Measurements from ENCODE around the gene CRYBG2. TPM values are rescaled to one million over a fixed set of nuclear protein-coding genes. Genes with fewer than 3 reads are reported as not detected.
"Not testable (repeated sequence)": the region's sequence is repeated elsewhere in the genome, so short reads cannot be mapped to it uniquely, and the experiment has no call there.

CRYBG2 gene
- total RNA-seq, 1 donor from 2014 or later, result 15.4 TPM

GRCh38 chr1:26320896-26321295 lies 33.0 kb downstream of the CRYBG2 start:
- no peak for DNase-seq

- DNase-seq, result no peak
Observed at GRCh38 chr1:26318338-26319064, 35.4 kb downstream of the CRYBG2 start.

DNA sequence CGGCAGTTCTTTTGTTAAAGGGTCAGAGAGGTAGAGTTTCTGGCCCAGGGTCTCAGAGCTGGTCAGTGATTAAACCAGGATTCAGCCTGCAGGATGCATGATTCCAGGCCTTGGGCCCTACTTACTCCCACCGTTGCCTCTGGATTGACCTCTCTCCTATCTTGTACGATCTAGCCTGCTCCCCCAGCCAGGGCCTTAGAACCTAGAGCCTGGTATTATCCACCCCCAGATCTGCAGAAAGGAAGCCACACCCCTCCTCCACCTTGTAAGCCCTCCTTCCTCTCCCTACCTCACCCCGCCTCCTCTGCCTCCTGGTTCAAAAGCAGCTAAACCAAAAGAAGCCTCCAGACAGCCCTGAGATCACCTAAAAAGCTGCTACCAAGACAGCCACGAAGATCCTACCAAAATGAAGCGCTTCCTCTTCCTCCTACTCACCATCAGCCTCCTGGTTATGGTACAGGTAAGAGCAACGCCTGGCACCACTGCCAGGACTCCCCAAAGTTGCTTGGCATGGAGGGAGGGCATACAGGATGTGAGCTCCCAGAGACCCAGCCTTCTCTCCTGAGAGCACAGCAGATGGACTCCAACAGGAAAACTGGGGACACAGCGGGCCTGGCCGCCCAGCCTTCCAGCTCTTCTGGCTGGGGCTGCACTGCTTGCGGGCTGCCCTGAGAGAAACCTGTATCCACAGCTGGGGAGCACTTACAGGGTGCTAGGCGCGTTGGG lies 36.2 kb downstream of the CRYBG2 start, which contains the start of gene CD52:
Gene CD52, plus strand, starts transcription at position 347 of the 726 bp plus-strand sequence. Its CDS starts 60 bp downstream, at position 407.
- no peak for DNase-seq

DNA sequence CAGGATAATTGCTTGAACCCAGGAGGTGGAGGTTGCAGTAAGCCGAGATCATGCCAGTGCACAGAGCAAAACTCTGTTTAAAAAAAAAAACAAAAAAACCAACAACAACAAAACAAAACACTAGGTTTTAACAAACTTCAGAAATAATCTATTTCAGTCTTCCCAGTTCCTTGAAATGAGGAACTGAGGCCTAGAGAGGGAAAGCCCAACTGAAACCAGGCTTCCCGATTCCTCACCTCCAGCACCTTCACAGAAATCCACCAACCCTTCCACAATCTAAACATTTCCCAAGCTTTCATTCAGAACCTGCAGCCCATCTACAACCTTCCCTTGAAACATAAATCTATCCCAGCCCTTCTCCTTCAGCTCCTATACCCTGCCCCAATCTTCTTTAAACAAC lies 36.8 kb downstream of the CRYBG2 start:
- no peak for DNase-seq

DNA sequence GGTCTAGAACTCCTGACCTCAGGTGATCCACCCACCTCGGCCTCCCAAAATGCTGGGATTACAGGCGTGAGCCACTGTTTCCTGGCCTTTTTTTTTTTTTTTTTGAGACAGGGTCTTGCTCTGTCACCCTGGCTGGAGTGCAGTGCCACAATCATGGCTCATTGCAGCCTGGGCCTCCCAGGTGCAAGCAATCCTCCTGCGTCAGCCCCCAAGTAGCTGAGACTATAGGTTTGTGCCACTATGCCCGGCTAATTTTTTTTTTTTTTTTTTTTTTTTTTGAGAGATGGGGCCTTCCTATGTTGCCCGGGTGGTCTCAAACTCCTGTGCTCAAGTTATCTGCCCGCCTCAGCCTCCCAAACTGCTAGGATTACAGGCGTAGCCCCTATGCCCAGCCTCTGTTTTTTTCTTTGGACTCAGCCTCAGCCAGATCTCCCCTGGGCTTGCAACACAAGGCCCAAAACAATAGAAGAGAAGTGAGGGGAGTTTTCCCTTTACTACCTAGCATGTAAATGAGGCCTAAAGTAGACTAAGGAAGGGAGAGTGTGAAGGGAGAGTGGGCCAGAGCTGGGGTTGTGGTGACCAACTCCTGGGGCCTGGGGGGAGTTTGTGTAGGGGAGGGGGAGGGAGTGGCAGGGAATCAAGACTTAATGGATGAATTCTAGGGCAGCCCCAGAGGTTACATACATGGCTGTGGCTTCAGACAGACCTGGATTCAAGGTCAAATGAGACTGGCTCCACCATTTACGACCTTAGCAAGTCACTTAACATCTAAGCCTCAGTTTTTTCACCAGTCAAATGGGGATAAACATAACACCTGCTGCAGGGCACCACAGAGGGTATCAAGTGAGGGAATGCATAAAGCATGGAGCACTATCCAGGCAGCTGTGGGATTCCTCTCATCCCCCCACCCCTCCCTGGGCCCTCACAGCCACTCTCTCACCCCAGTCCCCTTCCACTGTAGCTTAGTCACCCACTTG lies 37.8 kb downstream of the CRYBG2 start:
- DNase-seq, result no peak

- no peak for DNase-seq
Observed at GRCh38 chr1:26314501-26314900, 39.4 kb downstream of the CRYBG2 start.

DNA sequence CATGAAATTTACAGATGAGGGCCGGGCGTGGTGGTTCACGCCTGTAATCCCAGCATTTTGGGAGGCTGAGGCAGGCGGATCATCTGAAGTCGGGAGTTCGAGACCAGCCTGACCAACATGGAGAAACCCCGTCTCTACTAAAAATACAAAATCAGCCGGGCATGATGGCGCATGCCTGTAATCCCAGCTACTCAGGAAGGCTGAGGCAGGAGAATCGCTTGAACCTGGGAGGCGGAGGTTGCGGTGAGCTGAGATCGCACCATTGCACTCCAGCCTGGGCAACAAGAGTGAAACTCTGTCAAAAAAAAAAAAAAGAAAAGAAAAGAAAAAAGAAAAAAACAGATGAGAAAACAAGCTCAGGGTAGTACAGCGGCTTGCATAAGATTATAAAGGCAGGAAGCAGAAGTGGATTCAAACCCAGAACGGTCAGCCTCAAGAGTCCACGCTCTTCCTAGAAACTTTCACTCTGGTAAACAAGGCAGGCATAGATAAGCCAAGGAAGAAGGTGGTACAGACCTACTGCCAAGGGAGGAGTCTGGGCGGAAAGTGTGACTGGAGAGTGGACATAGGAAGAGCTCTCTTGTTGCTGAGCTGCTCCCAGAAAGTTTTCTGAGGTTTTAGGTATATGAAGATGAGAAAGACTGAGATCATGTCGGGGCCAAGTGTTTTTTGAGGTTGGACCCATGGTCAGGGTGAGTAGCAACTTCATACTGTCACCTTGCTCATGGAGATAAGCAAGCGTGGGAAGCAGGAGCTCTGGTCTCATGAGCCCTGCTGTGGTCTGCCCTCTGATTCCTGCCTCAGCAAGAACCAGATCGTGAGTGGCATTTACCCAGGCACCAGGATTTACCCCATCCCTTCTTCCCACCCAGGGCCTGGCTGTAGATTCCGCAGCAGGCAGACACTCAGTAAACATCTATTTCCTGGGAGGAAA lies 45.7 kb downstream of the CRYBG2 start:
- not testable (repeated sequence) for DNase-seq

DNA sequence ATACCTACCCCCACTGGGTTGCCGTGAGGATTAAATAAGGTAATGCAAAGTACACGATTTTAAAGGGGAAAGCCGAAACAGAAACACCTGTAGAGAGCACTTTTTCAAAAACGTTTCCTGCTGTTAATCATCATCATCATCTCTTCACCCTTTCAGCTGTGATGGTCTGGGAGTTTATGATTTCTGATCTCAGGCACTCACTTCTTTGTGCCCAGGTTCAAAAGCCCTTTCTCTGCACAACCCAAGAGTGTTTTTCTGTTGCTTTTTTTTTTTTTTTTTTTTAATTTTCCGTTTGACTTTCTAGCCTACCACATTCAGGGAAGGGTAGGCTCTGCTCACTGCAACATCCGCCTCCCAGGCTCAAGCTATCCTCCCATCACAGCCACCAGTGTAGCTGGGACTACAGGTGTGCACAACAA lies 46.6 kb downstream of the CRYBG2 start:
- no peak for DNase-seq

GRCh38 chr1:26306290-26307229 lies 47.4 kb downstream of the CRYBG2 start, which contains the start of gene UBXN11:
UBXN11 (minus strand) TSS chr1:26306636; CDS start chr1:26302883, 3,753 bp downstream.
- DNase-seq, result peak; percentile 75

GRCh38 chr1:26305667-26306289 lies 48.2 kb downstream of the CRYBG2 start:
- DNase-seq, result no peak

- DNase-seq, result no peak
Observed at GRCh38 chr1:26302733-26303405, 51.1 kb downstream of the CRYBG2 start.

DNA sequence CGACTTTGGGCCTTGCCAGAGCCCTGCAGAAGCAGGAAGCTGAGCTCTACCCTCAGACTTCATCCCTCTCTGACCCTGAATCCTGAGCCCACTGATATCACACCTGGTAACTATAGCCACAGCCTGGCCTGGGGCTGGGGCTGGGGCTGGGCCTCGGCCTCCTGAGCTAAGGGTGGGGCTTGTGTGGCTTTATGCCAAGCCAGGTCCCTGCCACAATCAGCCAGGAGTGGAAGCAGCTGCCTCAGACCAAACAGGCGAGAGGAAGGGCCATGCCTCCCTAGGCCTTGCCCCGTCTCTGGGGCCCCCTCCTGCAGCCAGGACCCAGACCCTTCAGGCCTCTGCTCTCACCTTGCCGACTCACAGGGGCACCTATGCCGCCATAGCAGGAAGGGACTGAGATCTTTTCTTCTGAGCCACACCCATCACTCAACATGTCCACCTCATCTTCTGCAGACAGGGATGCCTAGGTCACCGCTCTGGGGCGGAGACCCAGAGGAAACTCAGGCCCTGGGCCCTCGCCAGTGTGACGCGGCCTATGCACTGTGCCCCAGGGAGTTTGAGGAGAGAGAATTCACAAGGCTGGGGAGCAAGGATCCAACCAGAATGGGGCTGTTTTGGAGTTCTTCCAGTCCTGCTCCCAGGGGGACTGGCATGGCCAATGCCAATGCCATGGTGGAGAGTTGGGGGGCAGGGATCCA lies 53.2 kb downstream of the CRYBG2 start:
- DNase-seq, result no peak

DNA sequence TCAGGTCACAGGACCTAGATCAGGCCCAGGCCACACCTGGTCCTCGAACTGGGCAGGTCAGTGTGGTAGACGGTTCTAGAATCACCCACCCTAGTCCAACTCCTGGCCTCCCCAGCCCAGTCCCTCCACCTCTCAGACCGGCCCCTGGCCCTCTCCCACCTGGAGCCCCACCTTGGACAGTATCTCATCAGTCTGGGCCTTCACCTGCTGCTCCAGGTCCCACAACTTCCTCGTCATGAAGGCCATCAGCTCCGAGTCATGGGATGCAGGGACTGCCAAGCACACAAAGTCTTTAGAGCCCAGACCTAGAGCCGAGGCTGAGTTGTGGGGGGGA lies 56.2 kb downstream of the CRYBG2 start:
- no peak for DNase-seq

DNA sequence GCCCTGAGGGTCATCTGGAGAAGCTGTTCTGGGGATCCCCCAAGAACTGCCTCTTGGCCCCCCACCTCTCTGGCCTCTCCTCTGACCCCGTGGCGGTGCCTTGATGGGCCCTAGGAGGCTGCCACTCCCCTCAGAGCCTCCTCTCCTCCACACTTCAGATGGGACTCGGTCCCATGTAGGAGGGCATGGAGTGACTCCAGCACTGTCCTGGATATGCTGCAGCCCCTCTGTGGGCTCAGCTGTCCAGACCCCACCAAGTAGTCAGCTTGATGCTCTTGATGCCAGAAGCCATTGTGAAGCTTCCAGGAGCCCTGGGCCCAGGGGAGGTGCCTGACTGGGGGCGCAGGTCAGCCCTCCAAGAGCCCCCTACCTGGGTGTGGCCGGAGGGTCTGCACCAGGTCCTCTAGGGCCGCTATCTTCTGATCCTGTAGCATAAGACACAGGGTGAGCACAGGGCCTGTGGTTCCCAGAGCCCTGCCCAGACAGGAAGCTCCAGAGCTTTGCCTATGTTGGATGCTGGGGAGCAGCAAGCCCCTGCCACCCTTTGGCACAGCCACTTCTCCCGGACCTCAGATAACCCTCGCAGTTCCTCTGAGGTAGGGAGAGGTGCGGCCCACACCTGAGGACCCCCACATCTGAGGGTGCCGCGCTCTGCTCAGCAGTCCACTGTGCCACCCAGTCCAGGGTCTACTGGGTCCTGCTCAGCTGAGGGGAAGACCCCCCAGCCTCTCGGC lies 56.7 kb downstream of the CRYBG2 start:
- DNase-seq, result no peak

GRCh38 chr1:26296340-26297056 lies 57.4 kb downstream of the CRYBG2 start:
- no peak for DNase-seq

DNA sequence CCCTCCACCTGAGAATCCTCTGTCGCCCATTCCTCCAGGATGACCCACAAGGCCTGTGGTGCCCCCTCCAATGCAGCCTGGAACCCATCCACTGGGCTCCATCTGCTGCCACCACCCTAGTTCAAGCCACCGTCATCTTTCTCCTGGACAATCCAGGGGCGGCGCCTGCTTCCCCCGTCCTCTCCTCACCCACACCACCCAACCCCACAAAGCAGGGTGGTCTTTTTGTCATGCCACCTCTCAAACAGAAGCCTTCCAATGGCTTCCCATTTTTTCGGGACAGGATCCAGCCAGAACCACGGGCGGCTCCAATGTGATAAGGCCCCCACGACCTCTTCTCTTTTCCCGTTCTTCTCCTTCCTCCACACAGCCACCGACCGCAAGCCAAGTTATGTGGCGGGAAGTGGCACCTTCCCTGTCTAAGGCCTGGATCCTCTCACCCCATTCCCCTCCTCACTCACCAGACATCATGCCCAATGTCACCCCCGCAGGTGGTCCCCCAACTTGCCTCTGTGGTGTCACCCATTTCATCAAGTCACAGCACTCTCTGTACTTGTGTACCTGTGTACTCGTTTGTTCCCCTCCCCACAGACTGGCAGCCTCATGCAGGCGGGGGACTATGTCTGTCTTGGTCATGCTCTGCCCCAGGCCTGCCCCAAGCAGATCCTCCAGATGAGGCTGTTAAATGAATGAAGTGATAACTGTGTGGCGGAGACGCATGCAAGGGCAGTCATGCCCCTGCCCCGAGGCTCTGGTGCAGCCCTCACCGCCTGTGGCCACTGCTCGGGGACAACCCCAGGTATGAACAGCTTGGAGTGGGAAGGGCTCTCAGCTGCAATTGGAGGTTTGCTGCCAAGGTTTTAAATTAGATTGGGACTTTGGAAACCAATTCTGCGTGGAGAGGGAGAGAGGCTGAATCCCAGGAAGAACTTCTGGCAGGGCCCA lies 58.5 kb downstream of the CRYBG2 start:
- no peak for DNase-seq

All from skin of body (tissue), 2 donors.